GM18507 (cell line): ENCODE data around the gene OPN1LW.
"Not testable (repeated sequence)": the region's sequence is repeated elsewhere in the genome, so short reads cannot be mapped to it uniquely, and the experiment has no call there.

ENCODE experiments used
- DNase-seq: peaks from one replicate; pipeline ENCODE4 v3.0.0; 2011; ENCODE audit warnings: low read depth; ENCODE audit not compliant: insufficient read length; ENCODE audit errors: extremely low spot score
- FAIRE-seq: peaks from 2 replicates; lab custom pipeline; 2011; peaks lifted over from hg19 to GRCh38; lab: Jason Lieb, UNC

OPN1LW gene

GRCh38 chrX:154194316-154194715, 50.3 kb downstream of the OPN1LW start:
- DNase-seq, FAIRE-seq: not testable (repeated sequence)

- not testable (repeated sequence) for FAIRE-seq
These were observed 52.4 kb downstream of the OPN1LW start for GRCh38 chrX:154196466-154196865.

More at GRCh38 chrX:154196466-154196865, 52.4 kb downstream of the OPN1LW start:
- DNase-seq: not testable (repeated sequence)
